DND-41 (cell line): ENCODE results near the gene UBE2N.

Experiments used
- EZH2 ChIP-seq: IDR thresholded peaks from 3 replicates; pipeline ENCODE4 v1.6.1; 2012; ENCODE audit warnings: borderline replicate concordance, low read depth, mild to moderate bottlenecking, moderate library complexity, low read length, inconsistent platforms; ENCODE audit not compliant: severe bottlenecking
- TF ChIP-seq, protein P1 (sequence below): IDR thresholded peaks from 2 replicates; pipeline ENCODE4 v1.5.1; 2012; ENCODE audit warnings: borderline replicate concordance, low read length, moderate library complexity, mild to moderate bottlenecking; ENCODE audit not compliant: poor library complexity, severe bottlenecking; ENCODE audit errors: extremely low read depth

DNA sequence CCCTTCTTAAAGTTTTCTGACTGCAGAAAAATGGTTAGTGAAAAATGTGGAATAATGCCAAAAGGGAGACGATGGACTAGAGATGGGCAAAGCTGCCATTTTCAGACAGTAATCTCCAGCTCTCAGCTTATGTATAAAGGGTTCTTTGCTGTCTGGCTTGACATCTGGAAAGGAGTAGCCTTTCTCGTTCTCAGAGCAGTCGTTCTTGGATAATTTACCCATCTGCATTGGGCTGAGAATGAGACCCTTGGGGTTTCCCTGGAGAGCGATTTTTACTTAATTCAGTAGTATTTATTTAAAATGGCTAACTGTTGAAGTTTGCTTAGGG is 62.8 kb downstream of the UBE2N start:
- TF ChIP-seq, protein P1, sequence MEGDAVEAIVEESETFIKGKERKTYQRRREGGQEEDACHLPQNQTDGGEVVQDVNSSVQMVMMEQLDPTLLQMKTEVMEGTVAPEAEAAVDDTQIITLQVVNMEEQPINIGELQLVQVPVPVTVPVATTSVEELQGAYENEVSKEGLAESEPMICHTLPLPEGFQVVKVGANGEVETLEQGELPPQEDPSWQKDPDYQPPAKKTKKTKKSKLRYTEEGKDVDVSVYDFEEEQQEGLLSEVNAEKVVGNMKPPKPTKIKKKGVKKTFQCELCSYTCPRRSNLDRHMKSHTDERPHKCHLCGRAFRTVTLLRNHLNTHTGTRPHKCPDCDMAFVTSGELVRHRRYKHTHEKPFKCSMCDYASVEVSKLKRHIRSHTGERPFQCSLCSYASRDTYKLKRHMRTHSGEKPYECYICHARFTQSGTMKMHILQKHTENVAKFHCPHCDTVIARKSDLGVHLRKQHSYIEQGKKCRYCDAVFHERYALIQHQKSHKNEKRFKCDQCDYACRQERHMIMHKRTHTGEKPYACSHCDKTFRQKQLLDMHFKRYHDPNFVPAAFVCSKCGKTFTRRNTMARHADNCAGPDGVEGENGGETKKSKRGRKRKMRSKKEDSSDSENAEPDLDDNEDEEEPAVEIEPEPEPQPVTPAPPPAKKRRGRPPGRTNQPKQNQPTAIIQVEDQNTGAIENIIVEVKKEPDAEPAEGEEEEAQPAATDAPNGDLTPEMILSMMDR = no peak
- no peak for TF ChIP-seq EZH2
